CD4-positive, alpha-beta T cell treated with Interleukin-12 subunit alpha and Interleukin-12 subunit beta, for 1 hour (primary cell): Measurements from ENCODE around the gene VAC14.
"Not testable (repeated sequence)": the region's sequence is repeated elsewhere in the genome, so short reads cannot be mapped to it uniquely, and the experiment has no call there.

Experiments
- DNase-seq: peaks from one replicate; pipeline ENCODE4 v3.0.0-alpha.2; 2020

The VAC14 gene

GRCh38 chr16:70658921-70659320 is 142.0 kb downstream of the VAC14 start:
- DNase-seq: no peak

- DNase-seq: no peak
Observed at GRCh38 chr16:70657956-70658355, 143.0 kb downstream of the VAC14 start.

- DNase-seq: no peak
Observed at GRCh38 chr16:70656712-70657263, 144.2 kb downstream of the VAC14 start.

GRCh38 chr16:70656065-70656711 is 144.8 kb downstream of the VAC14 start:
- no peak for DNase-seq

- peak; percentile 81 for DNase-seq
Observed at GRCh38 chr16:70653809-70654771, 146.9 kb downstream of the VAC14 start.

GRCh38 chr16:70653406-70653805 is 147.6 kb downstream of the VAC14 start:
- DNase-seq: no peak

GRCh38 chr16:70652322-70652721 is 148.6 kb downstream of the VAC14 start:
- DNase-seq: no peak

GRCh38 chr16:70651524-70651923 is 149.4 kb downstream of the VAC14 start:
- DNase-seq: no peak

GRCh38 chr16:70650216-70650615 is 150.7 kb downstream of the VAC14 start:
- DNase-seq: no peak

- DNase-seq: no peak
Observed at GRCh38 chr16:70649300-70649699, 151.7 kb downstream of the VAC14 start.

GRCh38 chr16:70648606-70649005 is 152.4 kb downstream of the VAC14 start:
- no peak for DNase-seq

GRCh38 chr16:70647441-70648359 is 153.3 kb downstream of the VAC14 start:
- DNase-seq: no peak

GRCh38 chr16:70646260-70647241 is 154.4 kb downstream of the VAC14 start, which contains the start of gene IL34:
Gene IL34, plus strand, starts transcription at chr16:70646559. Its CDS starts 389 bp downstream, at chr16:70646948.
- DNase-seq: no peak

GRCh38 chr16:70644763-70645597 is 156.0 kb downstream of the VAC14 start:
- no peak for DNase-seq

GRCh38 chr16:70643264-70643663 is 157.7 kb downstream of the VAC14 start:
- DNase-seq: not testable (repeated sequence)

GRCh38 chr16:70642633-70643032 is 158.3 kb downstream of the VAC14 start:
- DNase-seq: no peak

- DNase-seq: no peak
Observed at GRCh38 chr16:70638814-70639792, 161.9 kb downstream of the VAC14 start.
